A549 (cell line): Measurements from ENCODE around the gene ITPRIP.

Experiments
- CTCF ChIP-seq: fragments of >200 bp; sonication (Bioruptor Twin); formaldehyde crosslinking; IDR thresholded peaks from 3 replicates; pipeline ENCODE4 v1.5.1; 2016
- KDM5A ChIP-seq: fragments of 200-600 bp; sonication (generic); IDR thresholded peaks from 2 replicates; pipeline ENCODE4 v1.6.1; 2016; ENCODE audit warnings: antibody characterized with exemption, mild to moderate bottlenecking
- POLR2AphosphoS2 ChIP-seq: conservative IDR thresholded peaks from 2 replicates; pipeline ENCODE4 v1.6.1; 2012; ENCODE audit warnings: low read length, improper control_type of control experiment, inconsistent platforms
- SMC3 ChIP-seq: fragments of >200 bp; sonication (Bioruptor Twin); formaldehyde crosslinking; IDR thresholded peaks from 3 replicates; pipeline ENCODE4 v1.6.1; 2018; ENCODE audit warnings: inconsistent platforms

- TF ChIP-seq CTCF: no peak
- no peak for TF ChIP-seq KDM5A
- no peak for TF ChIP-seq SMC3
- TF ChIP-seq POLR2AphosphoS2: no peak
These were observed 36.3 kb upstream of the ITPRIP start for GRCh38 chr10:104374591-104374990.
